Upper lobe of left lung (tissue), 4 donors: ENCODE results near the gene CLIC6.

Experiments
- CTCF ChIP-seq, 6 experiments: fragments of 450-650 bp in 4 of 6; fragments of 200-600 bp in 2 of 6; sonication (generic) in 2 of 6; IDR thresholded peaks; one replicate each; pipeline ENCODE4 v1.5.1; 2016 to 2019; ENCODE audit warnings: antibody characterized with exemption in 6 of 6
- POLR2A ChIP-seq, 4 donors: fragments of 450-650 bp; IDR thresholded peaks; one replicate each; pipeline ENCODE4 v1.5.1; 2016 to 2017; ENCODE audit warnings: antibody characterized with exemption in 4 of 4, mild to moderate bottlenecking in 2 of 4

DNA sequence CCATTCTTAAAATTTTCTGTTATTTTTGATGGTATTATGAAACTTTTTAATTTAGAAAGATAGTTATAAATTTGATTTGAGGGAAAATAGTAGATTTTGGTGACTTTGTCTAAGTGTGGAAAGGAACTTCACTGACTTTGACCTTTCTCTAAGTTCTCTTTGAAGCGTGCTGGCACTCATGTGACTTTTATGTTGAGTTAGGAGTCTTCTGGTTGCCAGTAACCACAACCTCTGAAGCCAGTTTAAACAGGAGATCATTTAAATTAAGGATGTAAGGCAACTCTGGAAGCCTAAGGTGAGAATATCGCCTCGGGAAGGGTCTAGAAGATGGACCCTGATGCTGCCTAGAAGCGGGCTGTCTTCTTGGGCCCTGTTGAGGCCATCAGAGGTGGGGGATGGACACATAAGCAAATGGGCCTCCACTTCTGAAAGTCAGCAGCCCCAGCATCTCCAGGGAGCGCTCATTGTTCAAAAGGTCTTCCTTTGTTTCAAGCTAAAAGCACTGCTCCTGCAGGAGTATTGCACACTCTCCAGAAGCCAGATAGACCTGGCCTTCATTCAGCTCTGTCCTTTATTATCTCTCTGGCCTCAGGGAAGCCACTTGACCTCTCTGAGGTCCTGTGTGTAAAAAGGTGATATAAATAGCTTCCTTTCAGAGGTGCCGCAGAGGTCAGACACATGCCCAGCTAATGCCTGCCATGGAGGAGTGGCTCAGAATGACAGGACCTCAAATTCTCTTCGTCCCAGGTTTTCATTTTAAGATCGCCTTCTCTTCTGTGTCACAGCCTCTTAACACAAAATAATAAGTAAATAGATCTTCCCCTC is 48.7 kb upstream of the CLIC6 start:
- TF ChIP-seq POLR2A (IDR thresholded peaks at IDR 0.05) (no peak), CTCF (IDR thresholded peaks at IDR 0.05) (no peak)
